ENCODE data around the gene INO80B. TPM values are rescaled to one million over a fixed set of nuclear protein-coding genes. Genes with fewer than 3 reads are reported as not detected.

INO80B gene
- total and polyA plus RNA-seq, 9 of the 15 experiments (the other 6 are each of a cell fraction or from before 2014, with no cell fraction given): 0.41 to 22.6 (median 9.0) TPM

DNA sequence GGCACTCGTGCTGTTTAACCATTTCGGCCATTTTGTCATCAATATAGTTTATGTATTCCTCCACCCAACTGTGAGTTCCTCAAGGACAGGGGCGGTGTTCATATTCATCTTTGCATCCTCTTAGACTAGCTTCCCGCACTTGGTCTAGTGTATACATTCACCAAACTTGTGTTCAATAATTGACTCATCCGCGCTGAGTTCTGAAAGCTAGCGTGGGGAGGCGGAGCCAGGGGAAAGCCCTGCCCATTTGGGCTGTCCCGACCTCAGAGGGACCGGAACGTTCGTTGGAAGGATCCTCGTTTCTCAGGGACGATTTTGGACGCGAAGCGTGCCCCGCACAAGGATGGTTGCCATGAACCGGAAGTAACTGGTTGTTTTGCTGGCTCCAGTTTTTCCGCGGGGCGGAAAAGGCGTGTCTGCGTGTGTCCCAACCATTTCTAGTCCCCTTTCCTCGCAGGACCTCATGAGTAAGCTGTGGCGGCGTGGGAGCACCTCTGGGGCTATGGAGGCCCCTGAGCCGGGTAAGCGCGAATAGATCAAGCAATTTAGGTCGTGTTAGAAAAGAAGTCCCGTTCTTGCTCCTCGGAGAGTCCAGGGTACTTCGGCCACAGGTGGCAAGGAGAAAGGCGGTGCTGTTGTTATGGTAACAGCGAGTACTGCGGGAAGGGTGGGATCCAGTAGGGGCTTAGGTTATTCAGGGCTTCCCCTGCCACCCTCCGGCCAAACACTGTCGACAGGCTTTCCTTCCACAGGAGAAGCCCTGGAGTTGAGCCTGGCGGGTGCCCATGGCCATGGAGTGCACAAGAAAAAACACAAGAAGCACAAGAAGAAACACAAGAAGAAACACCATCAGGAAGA is at the start of gene INO80B (continued):
- TF ChIP-seq, protein P1, sequence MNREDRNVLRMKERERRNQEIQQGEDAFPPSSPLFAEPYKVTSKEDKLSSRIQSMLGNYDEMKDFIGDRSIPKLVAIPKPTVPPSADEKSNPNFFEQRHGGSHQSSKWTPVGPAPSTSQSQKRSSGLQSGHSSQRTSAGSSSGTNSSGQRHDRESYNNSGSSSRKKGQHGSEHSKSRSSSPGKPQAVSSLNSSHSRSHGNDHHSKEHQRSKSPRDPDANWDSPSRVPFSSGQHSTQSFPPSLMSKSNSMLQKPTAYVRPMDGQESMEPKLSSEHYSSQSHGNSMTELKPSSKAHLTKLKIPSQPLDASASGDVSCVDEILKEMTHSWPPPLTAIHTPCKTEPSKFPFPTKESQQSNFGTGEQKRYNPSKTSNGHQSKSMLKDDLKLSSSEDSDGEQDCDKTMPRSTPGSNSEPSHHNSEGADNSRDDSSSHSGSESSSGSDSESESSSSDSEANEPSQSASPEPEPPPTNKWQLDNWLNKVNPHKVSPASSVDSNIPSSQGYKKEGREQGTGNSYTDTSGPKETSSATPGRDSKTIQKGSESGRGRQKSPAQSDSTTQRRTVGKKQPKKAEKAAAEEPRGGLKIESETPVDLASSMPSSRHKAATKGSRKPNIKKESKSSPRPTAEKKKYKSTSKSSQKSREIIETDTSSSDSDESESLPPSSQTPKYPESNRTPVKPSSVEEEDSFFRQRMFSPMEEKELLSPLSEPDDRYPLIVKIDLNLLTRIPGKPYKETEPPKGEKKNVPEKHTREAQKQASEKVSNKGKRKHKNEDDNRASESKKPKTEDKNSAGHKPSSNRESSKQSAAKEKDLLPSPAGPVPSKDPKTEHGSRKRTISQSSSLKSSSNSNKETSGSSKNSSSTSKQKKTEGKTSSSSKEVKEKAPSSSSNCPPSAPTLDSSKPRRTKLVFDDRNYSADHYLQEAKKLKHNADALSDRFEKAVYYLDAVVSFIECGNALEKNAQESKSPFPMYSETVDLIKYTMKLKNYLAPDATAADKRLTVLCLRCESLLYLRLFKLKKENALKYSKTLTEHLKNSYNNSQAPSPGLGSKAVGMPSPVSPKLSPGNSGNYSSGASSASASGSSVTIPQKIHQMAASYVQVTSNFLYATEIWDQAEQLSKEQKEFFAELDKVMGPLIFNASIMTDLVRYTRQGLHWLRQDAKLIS (CRISPR knock-in tag; IDR thresholded peaks at IDR 0.05): peak; percentile 88; the same call in 1 of the 2 replicates
- TF ChIP-seq ZNF174 (CRISPR knock-in tag; IDR thresholded peaks at IDR 0.05) (no peak), ZFP36 (IDR thresholded peaks at IDR 0.05; ENCODE audit: low read depth, low read length, partially characterized antibody) (peak; percentile 6), ZC3H4 (CRISPR knock-in tag; IDR thresholded peaks at IDR 0.05; ENCODE audit: borderline replicate concordance) (no peak), ZKSCAN1 (IDR thresholded peaks at IDR 0.05; ENCODE audit: low read depth, low read length) (peak; percentile 84), FOXM1 (IDR thresholded peaks at IDR 0.05; ENCODE audit: low read depth) (no peak), FOXM1 (CRISPR knock-in tag; IDR thresholded peaks at IDR 0.05; ENCODE audit: low read depth) (no peak), RBM22 (IDR thresholded peaks at IDR 0.05; ENCODE audit: low read depth, low read length, poor library complexity, severe bottlenecking) (no peak), NR1H2 (CRISPR knock-in tag; IDR thresholded peaks at IDR 0.05) (no peak), SLC30A9 (CRISPR knock-in tag; IDR thresholded peaks at IDR 0.05) (no peak), SRSF7 (optimal IDR thresholded peaks at IDR 0.05; ENCODE audit: low read depth, low read length) (no peak), TSC22D4 (tag; IDR thresholded peaks at IDR 0.05) (no peak)
- TF ChIP-seq, protein P2, sequence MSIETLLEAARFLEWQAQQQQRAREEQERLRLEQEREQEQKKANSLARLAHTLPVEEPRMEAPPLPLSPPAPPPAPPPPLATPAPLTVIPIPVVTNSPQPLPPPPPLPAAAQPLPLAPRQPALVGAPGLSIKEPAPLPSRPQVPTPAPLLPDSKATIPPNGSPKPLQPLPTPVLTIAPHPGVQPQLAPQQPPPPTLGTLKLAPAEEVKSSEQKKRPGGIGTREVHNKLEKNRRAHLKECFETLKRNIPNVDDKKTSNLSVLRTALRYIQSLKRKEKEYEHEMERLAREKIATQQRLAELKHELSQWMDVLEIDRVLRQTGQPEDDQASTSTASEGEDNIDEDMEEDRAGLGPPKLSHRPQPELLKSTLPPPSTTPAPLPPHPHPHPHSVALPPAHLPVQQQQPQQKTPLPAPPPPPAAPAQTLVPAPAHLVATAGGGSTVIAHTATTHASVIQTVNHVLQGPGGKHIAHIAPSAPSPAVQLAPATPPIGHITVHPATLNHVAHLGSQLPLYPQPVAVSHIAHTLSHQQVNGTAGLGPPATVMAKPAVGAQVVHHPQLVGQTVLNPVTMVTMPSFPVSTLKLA (conservative IDR thresholded peaks at IDR 0.05): peak; percentile 92 to 97
- TF ChIP-seq, protein P3, sequence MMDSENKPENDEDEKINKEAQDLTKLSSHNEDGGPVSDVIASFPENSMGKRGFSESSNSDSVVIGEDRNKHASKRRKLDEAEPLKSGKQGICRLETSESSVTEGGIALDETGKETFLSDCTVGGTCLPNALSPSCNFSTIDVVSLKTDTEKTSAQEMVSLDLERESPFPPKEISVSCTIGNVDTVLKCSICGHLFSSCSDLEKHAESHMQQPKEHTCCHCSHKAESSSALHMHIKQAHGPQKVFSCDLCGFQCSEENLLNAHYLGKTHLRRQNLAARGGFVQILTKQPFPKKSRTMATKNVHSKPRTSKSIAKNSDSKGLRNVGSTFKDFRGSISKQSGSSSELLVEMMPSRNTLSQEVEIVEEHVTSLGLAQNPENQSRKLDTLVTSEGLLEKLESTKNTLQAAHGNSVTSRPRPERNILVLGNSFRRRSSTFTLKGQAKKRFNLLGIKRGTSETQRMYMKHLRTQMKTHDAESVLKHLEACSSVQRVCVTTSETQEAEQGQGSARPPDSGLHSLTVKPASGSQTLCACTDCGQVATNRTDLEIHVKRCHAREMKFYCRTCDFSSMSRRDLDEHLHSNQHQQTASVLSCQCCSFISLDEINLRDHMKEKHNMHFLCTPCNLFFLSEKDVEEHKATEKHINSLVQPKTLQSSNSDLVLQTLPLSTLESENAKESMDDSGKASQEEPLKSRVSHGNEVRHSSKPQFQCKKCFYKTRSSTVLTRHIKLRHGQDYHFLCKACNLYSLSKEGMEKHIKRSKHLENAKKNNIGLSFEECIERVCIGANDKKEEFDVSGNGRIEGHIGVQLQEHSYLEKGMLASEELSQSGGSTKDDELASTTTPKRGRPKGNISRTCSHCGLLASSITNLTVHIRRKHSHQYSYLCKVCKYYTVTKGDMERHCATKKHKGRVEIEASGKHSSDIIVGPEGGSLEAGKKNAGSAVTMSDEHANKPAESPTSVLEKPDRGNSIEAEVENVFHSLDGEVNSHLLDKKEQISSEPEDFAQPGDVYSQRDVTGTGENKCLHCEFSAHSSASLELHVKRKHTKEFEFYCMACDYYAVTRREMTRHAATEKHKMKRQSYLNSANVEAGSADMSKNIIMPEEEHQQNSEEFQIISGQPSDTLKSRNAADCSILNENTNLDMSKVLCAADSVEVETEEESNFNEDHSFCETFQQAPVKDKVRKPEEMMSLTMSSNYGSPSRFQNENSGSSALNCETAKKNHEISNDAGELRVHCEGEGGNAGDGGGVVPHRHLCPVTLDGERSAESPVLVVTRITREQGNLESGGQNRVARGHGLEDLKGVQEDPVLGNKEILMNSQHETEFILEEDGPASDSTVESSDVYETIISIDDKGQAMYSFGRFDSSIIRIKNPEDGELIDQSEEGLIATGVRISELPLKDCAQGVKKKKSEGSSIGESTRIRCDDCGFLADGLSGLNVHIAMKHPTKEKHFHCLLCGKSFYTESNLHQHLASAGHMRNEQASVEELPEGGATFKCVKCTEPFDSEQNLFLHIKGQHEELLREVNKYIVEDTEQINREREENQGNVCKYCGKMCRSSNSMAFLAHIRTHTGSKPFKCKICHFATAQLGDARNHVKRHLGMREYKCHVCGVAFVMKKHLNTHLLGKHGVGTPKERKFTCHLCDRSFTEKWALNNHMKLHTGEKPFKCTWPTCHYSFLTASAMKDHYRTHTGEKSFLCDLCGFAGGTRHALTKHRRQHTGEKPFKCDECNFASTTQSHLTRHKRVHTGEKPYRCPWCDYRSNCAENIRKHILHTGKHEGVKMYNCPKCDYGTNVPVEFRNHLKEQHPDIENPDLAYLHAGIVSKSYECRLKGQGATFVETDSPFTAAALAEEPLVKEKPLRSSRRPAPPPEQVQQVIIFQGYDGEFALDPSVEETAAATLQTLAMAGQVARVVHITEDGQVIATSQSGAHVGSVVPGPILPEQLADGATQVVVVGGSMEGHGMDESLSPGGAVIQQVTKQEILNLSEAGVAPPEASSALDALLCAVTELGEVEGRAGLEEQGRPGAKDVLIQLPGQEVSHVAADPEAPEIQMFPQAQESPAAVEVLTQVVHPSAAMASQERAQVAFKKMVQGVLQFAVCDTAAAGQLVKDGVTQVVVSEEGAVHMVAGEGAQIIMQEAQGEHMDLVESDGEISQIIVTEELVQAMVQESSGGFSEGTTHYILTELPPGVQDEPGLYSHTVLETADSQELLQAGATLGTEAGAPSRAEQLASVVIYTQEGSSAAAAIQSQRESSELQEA (IDR thresholded peaks at IDR 0.05; ENCODE audit: low read depth): peak; percentile 70; the same call in 1 of the 2 replicates

Measured in K562 (cell line).